Stimulated activated CD8-positive, alpha-beta memory T cell treated with anti-CD3 and anti-CD28 coated beads, Interleukin-2, amount 100 ng/mL, for 1 hour (primary cell): ENCODE data around the gene SGMS1.
A peak's percentile ranks its signal among the peaks of the same experiment; 100 is the strongest.

Source experiments
- DNase-seq, 2 donors: peaks; one replicate each; pipeline ENCODE4 v3.0.0-alpha.2; 2020; ENCODE audit warnings: low read depth in 2 of 2

Gene SGMS1

GRCh38 chr10:50636618-50637579 lies 13.1 kb upstream of the SGMS1 start:
- no peak for DNase-seq

GRCh38 chr10:50635286-50635685 lies 11.5 kb upstream of the SGMS1 start:
- DNase-seq = no peak

GRCh38 chr10:50634479-50634878 lies 10.7 kb upstream of the SGMS1 start:
- DNase-seq = no peak

- no peak for DNase-seq
Measured at GRCh38 chr10:50631052-50631451, 7.3 kb upstream of the SGMS1 start.

- DNase-seq = no peak
Measured at GRCh38 chr10:50629495-50630122, 5.9 kb upstream of the SGMS1 start.

GRCh38 chr10:50627896-50628295 lies 4.1 kb upstream of the SGMS1 start:
- DNase-seq = no peak

GRCh38 chr10:50627443-50627842 lies 3.7 kb upstream of the SGMS1 start:
- DNase-seq = no peak

- no peak for DNase-seq
Measured at GRCh38 chr10:50625649-50626132, 1.9 kb upstream of the SGMS1 start.

- peak; percentile 31 to 34 for DNase-seq
Measured at GRCh38 chr10:50624866-50625501, 1.2 kb upstream of the SGMS1 start.

GRCh38 chr10:50624413-50624865 lies 683 bp upstream of the SGMS1 start:
- DNase-seq = peak; percentile 95

- DNase-seq = peak; percentile 12 to 26
Measured at GRCh38 chr10:50622706-50623662, 772 bp downstream of the SGMS1 start.

GRCh38 chr10:50621968-50622705 lies 1.6 kb downstream of the SGMS1 start:
- peak; percentile 23 to 36 for DNase-seq

GRCh38 chr10:50620899-50621298 lies 2.9 kb downstream of the SGMS1 start:
- no peak for DNase-seq

- DNase-seq = no peak
Measured at GRCh38 chr10:50619882-50620281, 3.9 kb downstream of the SGMS1 start.

GRCh38 chr10:50619166-50619565 lies 4.6 kb downstream of the SGMS1 start:
- DNase-seq = no peak

- DNase-seq = no peak
Measured at GRCh38 chr10:50618624-50619023, 5.1 kb downstream of the SGMS1 start.

- no peak for DNase-seq
Measured at GRCh38 chr10:50615658-50616057, 8.1 kb downstream of the SGMS1 start.

- DNase-seq = no peak
Measured at GRCh38 chr10:50614444-50615137, 9.2 kb downstream of the SGMS1 start.

GRCh38 chr10:50613726-50614443 lies 9.9 kb downstream of the SGMS1 start:
- no peak for DNase-seq
